HG03108 (cell line): ENCODE measurements around the gene PLPPR4.
"Not testable (repeated sequence)": the region's sequence is repeated elsewhere in the genome, so short reads cannot be mapped to it uniquely, and the experiment has no call there.

Source experiments
- ATAC-seq: cut with Tn5 transposase; IDR thresholded peaks from one replicate; pipeline ENCODE4 v1.9.1; 2021; ENCODE audit warnings: moderate library complexity; ENCODE audit not compliant: unreplicated experiment

Gene PLPPR4

DNA sequence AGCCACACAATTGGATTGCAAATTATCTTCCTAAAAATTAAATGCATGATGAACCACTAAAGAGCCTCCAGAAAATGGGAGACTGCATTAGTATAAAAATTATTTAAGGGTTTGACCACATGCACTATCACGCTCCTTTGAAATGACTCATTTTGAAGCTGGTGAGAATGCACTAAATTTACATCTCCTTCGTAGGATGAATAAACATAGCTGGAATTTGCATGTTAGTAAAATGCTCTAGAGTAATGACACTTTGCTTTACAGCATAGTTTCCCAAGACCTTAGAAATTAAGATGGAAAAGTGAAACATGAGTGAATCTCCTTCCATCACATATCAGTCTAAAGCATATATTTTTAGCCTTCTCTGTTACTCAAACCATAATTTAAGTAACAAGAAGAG, 2.4 kb downstream of the PLPPR4 start:
- no peak for ATAC-seq

DNA sequence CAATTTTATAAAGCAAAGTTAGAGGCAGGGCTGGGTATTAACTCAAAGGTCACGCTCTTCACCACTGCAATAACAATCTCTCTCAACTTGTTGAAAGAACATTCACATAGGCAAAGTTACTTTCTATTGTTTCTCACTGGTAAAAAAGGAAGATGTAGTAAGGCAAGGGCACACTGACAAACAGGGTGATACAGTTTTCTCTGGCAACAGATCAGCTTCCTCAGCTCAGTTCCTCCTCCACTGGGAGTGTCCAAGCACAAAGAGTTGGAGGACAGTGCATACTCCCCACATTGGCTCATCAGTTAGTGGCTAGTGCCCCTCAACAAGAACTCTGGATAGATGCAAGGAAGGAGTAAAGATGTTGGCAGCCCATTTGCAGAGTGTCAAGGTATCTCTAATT, 3.7 kb downstream of the PLPPR4 start:
- ATAC-seq, result no peak

DNA sequence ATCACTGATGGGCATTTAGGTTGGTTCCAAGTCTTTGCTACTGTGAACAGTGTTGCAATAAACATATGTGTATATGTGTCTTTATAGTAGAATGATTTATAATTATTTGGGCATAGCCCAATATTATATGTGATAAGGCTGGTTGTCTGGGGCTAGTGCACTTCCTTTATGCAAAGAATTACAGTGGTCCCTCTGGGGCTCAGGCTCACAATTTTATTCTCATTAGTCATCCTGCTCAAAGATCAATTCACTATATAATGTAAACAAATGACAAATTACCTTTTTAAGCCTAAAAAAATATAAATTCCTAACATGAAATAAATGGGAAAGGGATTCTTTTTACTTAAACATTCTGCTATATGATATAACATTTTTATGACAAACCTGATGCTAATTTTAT, 5.0 kb downstream of the PLPPR4 start:
- no peak for ATAC-seq

DNA sequence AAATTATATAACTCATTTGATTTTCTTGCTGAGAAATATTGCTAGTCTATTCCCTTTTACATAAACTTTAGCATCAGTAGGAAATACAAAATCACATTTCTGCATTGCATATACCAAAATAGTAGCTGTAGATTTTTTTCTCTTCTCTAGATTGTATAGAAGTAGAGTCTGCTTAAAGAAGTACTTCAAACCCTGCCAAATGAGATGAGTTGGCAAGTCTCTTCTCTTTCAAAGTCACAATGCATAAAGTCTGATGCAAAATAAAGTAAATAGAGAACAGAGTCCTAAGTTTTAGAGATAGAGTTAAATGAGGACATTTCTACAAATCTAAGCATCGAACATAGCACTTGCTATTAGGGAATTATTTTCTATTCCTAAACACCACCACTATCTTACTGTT, 6.4 kb downstream of the PLPPR4 start:
- no peak for ATAC-seq

DNA sequence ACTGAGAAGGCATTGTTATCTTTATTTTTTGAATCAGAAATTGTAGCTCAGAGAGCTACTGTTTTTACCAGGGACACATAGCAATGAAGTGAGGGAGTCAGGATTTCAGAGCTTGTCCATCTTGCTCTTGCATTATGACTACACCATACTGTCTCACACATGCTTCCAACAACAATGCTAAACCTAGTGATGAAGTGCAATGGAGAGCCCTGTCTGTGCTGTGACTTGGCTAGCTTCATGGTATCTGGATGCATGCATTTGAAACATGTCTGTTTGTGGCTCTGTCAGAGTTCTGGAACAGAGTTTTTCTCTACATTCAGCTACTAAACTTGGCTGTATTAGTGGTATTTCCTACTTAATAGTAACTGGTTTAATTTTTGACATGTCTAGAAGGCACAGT, 7.0 kb downstream of the PLPPR4 start:
- ATAC-seq, result no peak

DNA sequence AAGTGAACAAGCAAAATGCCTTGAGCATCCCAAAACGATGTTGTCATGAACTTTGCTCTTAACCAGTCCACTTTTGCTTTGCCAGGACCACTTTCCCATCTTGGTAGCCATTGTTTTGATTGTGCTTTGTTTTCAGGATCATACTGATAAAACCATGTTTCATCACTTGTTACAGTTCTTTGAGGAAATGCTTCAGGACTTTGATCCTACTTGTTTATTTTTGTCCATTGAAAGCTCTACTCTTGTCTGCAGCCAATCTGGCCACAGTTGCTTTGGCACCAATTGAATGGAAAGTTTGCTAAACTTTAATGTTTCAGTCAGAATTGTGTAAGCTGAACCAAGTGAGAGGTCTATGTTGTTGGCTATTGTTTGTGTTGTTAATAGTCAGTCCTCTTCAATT, 12.8 kb downstream of the PLPPR4 start:
- no peak for ATAC-seq

DNA sequence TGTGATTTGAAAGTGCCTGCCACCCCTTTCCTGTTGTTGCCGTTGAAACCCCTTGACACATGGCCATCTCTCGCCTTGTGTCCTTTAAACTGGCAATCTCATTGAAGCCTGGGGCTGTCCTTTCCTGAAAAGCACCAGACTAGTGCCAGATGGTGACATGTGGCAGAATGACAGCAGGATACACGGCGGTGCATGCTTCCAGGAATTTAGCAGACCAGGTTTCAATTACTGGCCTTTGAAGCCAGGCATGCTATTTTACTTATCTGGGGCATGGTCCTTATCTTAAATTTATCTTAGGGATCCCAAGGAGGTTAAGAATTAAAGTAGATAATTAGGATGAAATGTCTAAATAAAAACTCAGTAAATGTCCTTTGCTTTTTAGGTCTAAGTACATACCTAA, 15.2 kb downstream of the PLPPR4 start:
- ATAC-seq, result no peak

DNA sequence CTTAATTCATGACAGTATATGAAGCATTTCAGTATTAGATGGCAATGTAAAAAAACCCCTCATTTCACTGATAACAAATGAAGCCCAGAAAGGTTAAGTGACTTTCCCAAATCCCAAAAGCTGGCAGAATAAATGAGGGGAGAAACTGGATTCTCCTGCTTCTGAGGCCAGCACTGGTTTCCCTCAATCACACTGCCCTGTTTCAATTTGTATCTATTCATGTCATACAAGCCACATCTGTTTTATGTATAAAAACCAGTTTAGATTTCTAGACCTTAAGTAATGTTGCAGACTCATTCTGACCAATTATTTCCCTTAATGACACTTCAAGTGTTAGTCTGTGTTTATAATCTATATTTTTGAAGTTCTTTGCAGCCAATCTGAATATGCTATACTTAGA, 16.8 kb downstream of the PLPPR4 start:
- ATAC-seq, result no peak

DNA sequence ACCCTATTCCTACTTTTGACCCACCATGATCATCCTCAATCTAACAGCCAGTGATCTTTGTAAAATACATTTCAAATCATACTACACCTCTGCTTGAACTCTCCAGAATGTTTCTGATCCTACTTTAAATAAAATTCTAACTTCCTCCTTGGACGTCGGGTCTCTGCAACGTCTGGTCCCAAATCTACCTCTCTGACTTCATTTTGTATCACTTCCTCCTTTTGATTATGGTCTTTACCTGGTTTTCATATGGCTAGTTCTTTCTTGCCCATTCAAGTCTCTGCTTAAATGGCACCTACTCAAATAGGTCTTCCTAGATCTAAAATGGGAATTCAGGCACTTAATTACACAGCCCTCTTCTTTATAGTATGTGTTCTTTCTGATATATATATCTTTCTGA, 18.2 kb downstream of the PLPPR4 start:
- no peak for ATAC-seq

DNA sequence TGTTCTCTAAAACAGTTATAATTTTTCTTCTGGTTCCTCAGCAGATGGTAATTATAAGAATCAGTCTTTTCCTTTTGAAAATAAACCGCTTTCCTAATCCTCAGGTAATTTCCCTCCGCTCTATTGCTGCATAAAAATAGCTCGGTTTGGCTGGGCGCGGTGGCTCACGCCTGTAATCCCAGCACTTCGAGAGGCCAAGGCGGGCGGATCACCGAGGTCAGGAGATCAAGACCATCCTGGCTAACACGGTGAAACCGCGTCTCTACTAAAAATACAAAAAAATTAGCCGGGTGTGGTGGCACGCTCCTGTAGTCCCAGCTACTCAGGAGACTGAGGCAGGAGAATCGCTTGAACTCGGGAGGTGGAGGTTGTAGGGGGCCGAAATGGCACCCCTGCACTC, 19.2 kb downstream of the PLPPR4 start:
- not testable (repeated sequence) for ATAC-seq

DNA sequence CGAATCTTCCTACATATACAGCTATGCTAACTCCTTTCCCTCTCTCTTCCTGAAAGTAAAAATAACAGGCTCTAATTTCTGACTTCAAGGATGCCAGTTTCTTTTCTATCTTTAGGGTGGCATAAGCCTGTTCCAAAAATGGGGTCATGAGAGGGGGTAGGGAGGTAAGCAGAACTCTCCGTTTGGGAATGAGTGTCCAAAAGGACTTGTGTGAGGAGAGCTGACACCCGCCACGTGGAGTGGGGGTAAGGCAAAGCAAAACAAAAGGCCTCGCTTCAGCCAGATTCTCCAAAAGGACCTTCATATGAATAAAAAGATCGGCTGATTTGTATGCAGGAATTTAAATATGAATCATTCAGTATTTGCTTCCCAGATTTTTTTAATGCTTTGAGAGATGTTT, 28.6 kb downstream of the PLPPR4 start:
- ATAC-seq, result no peak

DNA sequence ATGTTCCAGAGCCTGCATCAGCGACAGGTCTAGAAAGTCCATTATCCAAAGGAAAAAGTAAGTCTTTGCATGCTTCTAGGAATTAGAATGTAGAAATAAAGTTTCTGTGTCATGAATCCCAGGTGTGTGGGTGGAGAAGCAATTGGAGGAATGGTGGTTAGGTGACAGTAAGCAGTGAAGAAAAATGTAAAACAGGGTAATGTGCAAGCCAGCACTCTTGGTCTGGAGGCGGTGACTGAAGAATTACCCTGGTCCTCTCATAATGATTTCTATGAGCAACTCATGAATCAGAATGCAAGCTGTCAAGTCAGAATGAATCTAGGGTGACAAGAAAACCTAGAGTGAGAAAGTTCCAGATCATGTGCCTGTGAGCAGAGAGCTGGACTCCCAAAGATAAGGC, 33.6 kb downstream of the PLPPR4 start:
- ATAC-seq, result no peak

DNA sequence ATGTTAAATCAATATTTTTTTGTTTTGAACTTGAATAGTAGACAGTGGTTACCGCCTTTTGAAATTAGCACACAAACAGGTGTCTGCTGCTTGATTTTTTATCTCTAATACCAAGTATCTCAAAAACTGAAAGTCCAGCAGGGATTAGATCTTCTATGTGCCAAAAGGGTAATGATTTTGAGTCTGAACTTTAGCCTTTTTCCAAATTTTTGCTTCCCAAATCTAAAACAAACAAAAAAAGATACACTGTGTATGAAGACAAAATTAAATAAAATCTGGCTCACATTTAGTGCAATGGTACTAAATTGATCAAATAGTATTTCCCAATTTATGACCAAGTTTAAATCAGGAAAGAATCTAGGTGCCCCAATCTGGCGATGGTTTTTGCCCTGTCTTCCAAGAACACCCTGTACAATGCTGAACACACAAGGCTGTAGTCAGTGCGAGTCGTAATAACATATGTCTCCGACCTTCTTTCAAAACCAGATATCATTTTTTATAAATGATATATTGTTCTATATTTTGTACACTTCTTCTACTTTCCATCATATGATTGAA, 40.5 kb downstream of the PLPPR4 start:
- no peak for ATAC-seq

DNA sequence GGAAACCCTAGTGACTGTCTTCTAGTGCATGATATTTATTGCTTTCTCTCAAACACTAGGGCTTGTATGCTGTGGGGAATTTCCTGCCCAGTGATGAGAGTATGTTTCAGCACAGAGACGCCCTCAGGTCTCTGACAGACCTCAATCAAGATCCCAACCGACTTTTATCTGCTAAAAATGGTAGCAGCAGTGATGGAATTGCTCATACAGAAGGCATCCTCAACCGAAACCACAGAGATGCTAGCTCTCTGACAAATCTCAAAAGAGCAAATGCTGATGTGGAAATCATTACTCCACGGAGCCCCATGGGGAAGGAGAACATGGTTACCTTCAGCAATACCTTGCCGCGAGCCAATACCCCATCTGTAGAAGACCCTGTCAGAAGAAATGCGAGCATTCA, 41.3 kb downstream of the PLPPR4 start:
- ATAC-seq, result no peak

DNA sequence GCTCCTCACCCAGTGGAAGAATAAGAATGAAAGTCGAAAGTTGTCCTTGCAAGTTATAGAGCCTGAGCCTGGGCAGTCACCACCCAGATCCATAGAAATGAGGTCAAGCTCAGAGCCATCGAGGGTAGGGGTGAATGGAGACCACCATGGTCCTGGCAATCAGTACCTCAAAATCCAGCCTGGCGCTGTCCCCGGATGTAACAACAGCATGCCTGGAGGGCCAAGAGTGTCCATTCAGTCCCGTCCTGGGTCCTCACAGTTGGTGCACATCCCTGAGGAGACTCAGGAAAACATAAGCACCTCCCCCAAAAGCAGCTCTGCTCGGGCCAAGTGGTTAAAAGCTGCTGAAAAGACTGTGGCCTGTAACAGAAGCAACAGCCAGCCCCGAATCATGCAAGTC, 41.8 kb downstream of the PLPPR4 start:
- no peak for ATAC-seq

DNA sequence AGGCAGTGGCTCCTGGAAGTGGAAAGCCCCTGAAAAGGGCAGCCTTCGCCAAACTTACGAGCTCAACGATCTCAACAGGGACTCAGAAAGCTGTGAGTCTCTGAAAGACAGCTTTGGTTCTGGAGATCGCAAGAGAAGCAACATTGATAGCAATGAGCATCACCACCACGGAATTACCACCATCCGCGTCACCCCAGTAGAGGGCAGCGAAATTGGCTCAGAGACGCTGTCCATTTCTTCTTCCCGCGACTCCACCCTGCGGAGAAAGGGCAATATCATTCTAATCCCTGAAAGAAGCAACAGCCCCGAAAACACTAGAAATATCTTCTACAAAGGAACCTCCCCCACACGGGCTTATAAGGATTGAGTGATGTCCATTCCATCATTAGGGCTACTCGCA, 42.4 kb downstream of the PLPPR4 start:
- no peak for ATAC-seq

DNA sequence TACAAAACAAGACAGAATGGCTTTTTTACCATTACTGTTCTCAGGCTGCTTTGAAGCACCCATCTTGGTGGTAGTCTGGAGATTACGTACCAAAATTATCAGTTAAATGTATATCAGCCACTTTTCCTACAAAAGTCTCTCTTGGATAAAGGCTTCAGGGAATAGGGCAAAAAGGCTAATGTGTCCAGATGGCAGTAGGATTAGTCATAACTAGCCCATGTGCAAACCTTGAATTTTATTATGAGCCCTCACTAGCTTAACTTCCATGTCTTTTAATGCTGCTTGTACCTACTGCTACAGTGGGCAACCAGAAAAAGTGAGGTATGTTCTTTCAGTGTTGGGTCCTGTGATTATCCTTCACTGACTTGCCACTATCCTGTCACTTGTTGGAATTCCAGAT, 51.0 kb downstream of the PLPPR4 start:
- ATAC-seq, result no peak

DNA sequence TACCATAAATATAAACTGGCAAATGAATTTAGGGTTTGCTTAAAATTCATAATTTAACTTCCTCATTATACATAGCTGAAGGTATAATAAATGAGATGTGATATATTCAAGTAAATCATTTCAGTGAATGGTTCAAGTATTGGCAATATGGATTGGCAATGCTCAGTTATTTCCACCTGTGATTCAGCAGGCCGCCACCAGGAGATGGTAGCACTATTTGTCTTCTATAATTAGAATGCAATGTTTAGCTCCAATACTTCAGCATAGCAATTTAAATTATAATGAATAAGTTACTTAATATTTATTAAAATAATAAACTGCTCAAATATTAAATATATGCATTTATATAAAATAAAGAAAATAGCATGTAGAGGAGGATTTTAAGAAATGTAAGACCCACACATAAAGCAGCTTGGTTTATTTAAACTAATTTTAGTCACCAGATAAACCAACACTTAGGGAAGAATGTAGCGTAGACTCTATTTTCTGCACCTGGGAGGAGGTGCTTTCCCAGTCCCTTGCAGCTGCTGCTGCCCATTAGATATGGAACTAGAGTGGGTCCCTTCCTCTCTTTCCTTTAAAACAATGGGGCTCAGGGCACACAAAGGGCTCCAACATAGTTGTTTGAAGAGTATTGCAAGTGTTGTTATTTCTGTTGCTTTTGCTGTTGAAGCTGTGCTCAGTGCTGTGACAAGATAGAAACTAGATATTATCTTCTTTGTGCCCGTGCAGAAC, 62.1 kb downstream of the PLPPR4 start:
- ATAC-seq, result no peak

DNA sequence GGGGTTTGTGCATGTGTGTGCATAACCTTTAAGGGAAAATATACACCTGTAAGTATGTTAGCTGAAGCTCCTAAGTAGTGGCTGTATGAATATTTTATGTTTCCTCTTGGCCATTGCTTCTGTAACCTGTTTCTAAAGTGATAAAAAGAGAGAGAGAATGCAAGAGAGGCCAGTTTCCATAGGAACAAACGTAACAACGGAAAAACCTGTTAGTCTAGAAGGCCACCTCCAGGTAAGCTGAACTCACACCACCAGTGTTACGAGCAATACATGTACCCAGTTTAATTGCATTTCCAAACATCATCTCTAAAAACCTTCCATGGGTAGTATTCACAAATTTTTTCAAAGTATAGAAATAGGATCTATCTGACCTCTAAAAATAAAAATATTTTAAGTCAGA, 63.1 kb downstream of the PLPPR4 start:
- no peak for ATAC-seq

DNA sequence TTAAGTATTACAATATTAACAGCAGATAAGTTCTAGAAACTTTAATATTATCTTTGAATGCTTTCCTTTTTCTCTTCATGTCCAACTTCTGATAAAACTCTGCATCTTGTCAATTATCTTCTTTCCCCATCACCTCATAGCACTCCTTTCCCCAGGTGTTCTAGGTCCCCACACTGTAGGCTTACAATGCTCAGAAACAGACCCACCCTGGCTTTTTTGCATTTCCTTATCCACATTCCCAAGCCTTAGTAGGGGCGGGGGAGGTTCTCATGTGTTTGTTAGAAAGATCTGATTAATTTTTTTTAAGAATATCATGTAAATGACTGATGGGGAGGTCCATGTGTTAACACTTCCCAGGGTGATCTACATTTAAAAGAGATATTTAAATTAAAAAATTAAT, 63.9 kb downstream of the PLPPR4 start:
- no peak for ATAC-seq

DNA sequence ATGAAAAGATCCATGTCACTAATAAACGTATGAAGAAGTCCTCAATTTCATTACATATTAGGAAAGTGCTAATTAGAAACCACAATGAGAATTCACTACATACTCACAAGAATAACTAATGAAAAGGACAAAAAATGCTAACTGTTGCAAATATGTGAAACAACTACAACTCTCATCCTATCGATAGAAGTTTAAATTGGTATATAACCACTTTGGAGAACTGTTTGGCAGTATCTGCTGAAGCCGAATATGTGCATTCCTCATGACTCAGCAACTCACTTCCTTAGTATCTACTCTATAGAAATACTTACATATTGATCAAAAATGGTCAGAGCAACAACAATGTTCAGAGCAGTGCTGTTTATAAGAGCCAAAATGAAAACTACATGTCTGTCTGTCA, 66.8 kb downstream of the PLPPR4 start:
- ATAC-seq, result no peak

DNA sequence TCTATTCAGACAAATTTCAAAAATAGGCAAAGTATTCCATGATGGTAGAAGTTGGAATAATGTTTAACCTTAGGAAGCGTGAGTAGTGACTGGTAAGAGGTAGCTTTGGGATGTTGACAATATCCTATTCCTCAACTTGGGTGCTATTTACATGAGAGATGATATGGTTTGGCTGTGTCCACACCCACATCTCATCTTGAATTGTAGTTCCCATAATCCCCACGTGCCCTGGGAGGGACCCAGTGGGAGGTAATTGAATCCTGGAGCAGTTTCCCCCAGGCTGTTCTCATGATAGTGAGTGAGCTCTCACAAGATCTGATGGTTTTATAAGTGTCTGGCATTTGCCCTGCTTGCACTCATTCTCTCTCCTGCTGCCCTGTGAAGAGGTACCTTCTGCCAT, 67.3 kb downstream of the PLPPR4 start:
- no peak for ATAC-seq

DNA sequence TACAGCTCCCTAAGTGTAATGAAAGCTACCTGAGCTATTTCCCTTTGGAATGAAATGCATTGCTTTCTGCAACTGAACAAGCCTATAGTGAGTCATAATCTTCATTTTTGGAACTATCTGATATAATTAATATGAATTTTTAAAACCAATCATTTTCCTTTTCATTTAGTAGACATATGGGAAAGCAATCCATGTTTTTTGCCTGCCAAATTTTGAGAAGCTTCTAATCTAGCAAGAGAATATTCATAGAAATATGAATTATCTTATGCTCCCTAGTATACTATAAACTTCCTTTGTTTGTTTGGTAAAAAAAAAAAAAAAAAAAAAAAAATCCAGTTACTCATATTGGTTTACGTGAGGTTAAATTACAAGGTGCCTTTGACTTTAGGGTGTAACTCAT, 68.3 kb downstream of the PLPPR4 start:
- no peak for ATAC-seq
